NCI-H1092 treated with DMSO at 0.1 percent for 48 hours (cell line): ENCODE data around the gene ZBTB20.

Source experiments
- DNase-seq: peaks from one replicate; lab custom pipeline; 2025; lab: John Stamatoyannopoulos, UW

The ZBTB20 gene

GRCh38 chr3:114770874-114771273, 376.2 kb downstream of the ZBTB20 start:
- DNase-seq: no peak

DNA sequence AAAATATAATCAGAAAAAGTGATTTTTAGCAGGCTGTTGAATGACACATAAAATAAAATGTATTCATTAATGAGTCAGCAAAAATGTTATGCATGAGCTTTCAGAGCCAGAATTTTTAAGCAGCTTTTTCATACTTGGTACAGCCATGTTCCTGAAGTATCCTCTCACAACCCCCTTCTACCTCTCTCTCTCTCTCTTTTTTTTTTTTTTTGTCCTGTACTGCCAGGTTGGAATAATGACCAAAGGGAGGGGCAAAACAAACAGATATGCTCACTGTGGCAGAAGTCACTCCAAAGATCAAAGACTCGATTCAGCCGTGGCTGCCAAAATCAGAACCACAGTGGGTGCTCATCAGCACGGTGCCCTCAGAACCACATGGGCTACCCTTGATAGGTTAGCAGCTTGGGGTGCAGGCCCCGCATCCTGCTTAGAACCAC, 383.0 kb downstream of the ZBTB20 start:
- no peak for DNase-seq

DNA sequence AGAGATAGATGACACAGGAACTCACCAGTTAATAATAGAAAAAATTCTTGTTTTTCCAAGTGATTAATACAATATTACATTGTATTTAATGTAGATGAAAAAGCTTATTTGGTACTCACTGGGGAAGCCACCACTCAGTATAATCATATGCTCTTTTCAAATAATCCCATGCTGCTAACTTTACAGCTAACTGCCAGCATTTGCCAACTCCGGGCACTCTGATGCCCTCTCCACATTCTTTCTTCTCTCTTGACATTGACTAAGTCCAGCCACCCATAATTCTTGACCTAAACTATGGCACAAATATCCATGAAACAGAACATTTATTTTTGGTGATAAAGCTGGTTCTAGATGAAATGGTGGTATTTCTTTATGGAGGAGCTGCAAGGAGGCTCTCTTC, 384.9 kb downstream of the ZBTB20 start:
- no peak for DNase-seq

GRCh38 chr3:114760679-114761078, 386.4 kb downstream of the ZBTB20 start:
- no peak for DNase-seq

DNA sequence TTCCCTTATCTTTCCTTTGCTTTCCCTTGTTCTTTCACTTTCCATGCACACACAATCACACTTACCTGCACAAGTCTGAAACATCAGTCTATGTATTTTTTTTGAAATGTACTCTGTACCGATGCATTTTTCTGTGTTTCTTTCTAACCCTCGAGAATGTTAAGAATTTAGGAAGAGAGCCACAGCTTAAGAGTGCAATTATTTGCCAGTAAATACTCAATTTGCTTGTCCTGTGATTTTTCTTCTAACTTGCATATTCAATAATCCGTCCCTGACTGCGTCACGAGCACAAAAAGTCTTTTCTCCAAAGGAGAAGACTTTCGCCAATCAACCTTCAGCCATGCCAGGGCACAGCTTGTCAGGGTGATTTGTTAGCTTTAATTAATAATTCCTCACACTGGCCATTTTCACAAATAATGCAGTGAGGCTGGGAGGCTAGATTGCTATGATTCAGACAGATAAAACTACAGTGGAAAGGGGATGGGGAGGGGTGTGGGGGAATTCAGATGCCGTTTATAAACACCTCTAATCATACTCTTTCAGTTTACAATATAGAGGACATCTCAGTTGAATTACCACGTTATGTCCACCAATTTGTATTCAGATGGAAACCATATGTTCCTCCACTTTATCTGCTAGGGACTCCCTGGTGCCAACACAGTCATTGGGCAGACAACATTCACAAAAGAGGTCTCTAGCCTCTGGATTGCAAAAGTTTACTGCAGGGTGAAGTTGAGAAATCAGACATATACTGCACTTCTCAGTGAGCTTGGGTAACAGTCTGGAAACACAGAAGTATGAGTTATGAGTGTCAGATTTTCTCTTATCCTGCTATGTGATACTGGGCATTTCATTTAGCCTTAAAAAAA, 388.0 kb downstream of the ZBTB20 start:
- no peak for DNase-seq

- no peak for DNase-seq
Measured at GRCh38 chr3:114756506-114757279, 390.4 kb downstream of the ZBTB20 start.

DNA sequence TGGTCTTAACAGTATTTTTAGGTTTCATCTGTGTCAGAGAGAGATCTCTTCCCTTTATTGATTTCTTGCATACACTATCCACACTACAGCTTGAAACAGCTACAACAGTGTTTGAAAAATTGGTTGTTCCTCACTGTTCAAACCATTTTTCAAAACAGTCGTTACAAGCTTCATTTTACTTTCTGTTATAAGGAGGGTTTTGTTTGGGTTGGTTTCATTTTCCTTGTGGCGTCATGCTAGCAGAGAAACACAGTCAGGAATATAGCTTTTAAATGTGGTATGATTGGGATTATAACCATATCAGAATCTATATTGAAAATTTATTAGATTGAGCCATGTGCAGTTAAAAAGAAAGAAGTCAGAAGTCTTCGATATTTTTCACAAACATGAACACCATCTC, 400.6 kb downstream of the ZBTB20 start:
- DNase-seq: no peak

DNA sequence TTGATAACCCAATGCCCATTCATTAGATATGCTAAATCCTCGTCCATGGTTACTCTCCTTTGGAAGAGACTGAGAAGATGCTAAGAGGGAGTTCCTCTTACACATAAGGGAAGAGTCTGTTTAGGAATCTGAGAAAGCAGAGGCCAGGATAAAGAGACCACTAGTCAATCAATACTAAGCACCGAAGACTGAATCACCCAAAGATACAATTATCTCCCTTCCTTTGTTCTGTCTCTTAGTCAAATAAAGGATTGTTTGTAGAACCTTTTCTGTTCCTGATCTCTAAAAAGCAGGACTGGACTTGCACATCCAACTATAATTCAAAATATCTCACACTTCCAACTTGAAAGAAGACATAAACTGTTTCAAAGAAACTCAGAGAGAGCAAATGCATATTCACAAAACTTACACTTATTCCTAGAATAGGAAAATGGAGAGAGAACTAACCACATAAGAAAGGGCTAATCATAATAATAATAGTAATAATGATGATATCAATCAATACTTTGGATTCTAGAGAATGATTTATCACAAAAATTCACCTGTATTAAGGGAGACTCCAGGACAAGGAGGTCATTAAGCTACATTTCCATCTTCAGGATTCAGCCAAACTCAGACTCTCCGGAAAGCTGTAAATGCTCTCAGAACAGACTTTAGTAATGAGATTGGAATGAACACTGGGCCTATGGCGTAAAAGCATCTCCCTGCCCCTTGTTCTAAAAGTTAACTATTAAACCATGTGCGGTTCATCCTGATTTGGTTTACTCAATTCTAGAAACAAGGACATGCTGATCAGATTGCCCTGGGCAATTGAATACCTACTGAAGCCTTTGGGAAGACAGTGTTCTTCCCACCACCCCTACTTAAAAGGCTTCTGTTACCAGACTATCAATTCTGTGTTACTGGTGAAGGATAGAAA, 401.5 kb downstream of the ZBTB20 start:
- DNase-seq: no peak

- no peak for DNase-seq
Measured at GRCh38 chr3:114743746-114744485, 403.2 kb downstream of the ZBTB20 start.

DNA sequence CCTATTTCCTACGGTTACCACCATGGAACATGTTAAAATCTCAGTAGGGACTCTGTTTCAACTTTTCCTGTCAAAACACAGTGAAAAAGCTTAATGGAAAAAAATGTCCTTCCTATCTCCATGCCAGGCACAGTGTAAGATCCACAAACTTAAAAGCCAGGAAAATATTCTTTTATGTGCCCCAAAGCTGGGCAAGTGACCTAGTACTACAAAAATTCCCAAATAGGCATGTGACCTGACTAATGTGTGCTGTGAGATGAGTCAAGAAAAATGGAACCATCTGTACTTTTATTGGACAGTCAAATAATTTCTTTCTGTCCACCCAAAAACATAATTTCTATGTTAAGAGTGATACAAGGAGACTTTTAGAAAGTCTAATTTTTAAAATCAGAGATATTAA, 406.0 kb downstream of the ZBTB20 start:
- no peak for DNase-seq

- DNase-seq: no peak
Measured at GRCh38 chr3:114739627-114740026, 407.5 kb downstream of the ZBTB20 start.

DNA sequence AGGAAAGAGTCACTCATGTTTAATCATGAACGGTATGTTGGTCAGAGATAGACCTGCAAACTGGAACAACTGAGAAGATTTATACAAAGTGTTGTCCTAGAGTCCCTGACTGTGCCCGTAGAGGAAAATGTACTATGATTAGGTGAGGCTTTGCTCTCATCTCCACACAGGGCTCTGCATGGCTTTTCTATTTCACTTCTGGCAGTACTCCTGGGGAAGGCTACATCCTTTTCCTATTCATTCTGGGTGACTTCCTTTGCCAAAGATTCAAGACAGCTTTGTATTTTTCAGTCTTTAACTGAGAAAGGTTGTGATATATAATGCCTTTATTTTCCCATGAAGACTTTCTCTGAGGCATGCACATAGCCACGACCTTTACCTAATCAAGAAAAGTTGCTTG, 414.7 kb downstream of the ZBTB20 start:
- DNase-seq: no peak

DNA sequence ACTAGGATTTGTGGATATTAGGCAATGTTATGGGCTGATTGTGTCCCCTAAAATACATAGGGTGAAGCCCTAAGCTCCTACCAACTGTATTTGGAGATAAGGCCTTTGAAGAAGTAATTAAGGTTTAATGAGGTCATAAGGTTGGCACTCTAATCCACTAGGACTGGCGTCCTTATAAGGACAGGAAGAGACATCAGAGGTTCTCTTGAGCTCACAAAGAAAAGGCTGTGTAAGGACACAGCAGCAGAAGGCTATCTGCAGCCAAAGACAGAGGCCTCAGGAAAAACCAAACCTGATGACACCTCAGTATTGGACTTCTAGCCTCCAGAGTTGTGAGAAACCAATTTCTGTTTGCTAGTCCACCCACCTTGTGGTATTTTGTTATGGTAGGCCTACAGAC, 416.7 kb downstream of the ZBTB20 start:
- no peak for DNase-seq

DNA sequence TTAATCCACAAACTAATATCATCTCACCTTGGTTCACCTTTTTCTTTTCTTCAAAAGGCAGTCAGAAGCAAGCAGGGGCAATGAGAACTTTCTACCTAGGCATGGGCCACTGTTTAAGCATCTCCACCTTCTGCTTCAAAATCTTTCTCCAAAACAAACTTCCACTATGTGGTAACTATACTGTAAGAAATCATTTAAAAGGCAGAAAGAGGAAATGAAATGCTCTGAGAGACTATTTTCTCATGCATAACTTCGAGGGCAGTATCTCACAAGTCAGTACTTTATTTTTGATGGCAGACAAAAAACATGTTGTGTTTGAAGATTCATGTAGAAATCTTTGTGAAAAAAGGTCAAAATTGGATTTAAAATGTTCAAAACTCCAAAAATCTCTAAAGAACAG, 419.7 kb downstream of the ZBTB20 start:
- DNase-seq: no peak

GRCh38 chr3:114725966-114726365, 421.1 kb downstream of the ZBTB20 start:
- DNase-seq: no peak

- DNase-seq: no peak
Measured at GRCh38 chr3:114722530-114722929, 424.6 kb downstream of the ZBTB20 start.

DNA sequence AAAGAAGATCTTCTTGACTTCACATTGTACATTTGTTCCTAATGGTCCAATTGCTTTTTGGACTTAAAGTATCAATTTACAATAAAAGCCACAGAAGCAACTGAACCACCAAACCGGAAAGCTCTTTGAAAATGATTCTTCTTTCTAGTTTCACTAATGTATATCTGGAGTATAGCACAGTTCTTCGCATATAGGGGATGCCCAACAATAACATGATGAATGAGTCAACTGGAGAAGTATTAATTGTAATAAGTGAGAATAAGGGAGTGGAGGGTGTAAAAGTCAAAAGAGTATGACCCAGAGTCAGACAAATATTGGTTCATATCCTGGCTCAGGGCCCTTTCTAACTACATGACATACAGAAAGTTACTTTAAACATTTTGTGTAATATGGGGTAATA, 425.2 kb downstream of the ZBTB20 start:
- no peak for DNase-seq

- no peak for DNase-seq
Measured at GRCh38 chr3:114721209-114721608, 425.9 kb downstream of the ZBTB20 start.

DNA sequence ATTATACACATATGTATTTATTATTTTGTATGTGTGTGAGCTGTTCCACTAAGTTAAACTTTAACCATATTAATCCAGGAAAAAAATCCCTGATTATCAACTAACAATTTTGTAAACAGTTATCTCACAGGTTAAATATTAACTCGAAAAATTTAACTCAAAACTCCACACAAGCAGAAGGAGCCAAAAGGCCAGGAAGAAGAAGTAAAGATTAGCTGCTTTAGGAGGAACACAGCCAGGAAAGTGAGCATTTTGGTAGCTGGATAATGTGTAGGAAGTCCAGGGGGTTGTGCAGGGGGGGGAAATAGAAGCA, 428.2 kb downstream of the ZBTB20 start:
- DNase-seq: no peak

DNA sequence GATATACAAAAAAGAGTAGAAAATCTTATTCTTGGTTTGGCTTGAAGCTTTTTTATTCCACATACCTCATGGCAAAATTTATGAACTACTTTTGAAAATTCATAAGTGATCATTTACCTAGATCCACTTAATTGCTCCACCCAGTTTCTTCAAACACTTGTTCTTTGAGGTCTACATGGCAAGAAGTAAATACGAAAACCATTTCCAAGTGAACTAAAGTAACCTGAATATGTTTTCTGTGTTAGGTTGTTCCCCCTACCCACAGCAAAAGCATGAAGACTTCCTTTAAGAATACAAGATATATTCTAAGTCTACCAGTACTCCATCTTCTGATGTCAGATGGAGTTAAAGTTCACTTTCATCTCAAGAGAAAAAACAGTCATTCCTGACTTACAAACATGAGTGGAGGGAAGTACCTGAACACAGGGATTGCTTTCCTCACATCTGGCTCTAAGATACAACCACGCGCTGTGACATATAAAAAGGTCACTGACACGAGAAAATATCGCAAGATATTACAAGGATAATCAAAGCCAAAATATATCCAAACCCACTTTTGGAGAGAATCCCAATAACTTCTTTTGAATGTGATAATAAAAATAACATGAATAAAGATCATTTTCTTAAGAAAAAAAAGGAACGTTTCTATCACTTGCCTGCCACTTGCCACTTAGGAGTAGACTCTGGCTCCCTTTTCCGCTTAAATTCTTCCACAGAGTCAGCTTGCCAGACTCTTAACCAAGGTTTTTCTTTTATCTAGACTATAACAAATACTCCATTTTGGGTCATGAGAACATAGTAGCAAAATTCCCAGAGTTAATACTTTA, 428.8 kb downstream of the ZBTB20 start:
- no peak for DNase-seq

DNA sequence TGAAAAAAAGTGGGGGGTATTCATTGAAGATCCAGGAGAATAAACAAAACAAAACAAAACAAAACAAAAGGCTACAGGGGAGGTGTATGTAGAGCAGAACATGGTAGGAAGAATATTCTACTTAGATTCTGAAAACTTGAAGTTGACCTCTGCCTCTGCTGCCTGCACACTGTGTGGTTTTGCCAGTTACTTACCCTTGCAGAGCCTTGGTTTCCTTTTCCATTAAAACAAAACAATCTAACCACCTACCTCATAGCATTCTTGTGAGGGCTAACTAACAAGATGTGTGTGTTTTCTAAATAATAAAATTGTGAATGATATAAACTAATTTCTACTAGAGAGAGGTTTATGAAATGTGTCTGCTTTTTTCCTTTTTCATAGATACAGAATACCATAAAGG, 430.2 kb downstream of the ZBTB20 start:
- DNase-seq: no peak
